ENCODE data around the gene OSBPL1A.

The OSBPL1A gene
- 1.5 to 4.4 reads per million in 2 donors for total RNA-seq

DNA sequence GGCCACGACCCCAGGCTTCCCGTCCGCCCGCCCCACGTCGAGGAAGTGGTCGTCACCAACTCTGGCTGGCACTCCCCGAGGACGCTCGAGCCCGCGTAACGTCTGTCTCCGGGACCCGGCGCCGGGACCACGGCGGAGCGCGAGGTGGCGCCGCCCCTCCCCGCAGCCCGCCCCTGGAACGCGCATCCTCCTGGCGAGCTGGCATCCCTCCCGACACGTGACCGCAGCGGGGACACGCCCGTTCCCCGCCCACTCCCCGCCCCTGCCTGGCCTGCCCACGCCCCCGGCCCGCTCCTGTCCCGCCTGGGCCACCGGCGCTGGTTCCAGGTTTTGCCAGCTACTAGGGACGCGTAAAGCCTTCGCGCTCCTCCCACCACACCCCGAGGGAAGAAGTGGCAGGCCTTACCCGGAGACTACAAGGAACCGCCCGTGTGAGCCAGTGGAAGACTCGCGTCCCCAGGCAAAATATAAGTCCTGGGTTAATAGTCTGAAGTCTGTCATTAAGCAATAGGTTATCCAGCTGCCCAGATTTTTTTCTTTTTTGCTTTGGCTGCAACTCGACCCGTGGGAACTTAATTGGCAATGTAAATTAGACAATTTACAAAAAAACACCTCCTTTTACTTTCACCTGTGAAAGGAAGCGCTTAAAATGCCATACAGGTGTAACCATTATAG lies at the start of gene OSBPL1A:
Gene OSBPL1A, minus strand, starts transcription at position 131 of the 675 bp plus-strand sequence. CDS start 20,291 bp downstream, outside the sequence.
- peak; percentile 55 for DNase-seq

DNA sequence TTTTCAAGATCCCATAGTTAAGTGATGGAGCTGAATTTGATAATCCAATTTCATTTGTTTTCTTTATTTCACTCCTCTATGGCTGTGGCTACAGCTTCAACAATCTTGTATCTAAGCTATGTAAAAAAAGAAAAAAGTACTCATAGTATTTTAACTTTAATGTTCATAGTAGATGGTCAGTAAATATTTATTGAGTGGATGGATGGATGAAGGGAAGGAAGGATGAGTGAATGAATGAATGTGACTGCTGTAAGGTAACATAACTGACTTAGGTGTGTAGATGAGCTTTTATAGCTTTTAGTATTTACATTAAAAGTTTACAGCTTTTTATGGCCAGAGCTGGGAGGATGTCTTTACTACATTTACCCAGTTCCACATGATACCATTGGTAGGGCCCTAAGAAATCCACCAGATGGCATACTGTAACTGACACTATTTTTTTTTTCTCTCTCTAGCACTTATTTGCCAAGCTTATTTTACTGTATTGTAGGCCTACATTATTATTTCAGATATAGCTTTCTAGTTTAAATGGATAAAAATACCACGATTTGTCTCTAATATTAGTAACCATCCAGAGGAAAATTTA lies 49.4 kb upstream of the OSBPL1A start:
- DNase-seq = no peak

DNA sequence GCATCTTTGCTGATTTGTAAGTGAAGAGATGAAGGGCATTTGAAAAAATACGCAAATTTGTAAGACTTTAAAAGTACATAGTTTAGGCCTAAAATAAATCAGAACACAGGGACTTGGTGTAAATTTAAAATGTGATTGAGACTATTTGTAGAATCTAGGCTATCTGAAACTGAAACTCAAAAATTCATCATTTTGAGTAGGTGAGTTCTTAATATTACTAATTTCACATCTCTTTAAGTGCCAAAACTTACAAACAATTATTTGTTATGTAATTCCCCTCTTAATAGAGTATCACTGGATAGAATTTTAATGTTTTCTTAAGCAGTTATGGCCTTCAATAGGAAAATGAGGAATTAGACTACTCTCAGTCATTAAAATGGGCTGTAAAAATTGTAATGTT lies 48.8 kb upstream of the OSBPL1A start:
- no peak for DNase-seq

DNA sequence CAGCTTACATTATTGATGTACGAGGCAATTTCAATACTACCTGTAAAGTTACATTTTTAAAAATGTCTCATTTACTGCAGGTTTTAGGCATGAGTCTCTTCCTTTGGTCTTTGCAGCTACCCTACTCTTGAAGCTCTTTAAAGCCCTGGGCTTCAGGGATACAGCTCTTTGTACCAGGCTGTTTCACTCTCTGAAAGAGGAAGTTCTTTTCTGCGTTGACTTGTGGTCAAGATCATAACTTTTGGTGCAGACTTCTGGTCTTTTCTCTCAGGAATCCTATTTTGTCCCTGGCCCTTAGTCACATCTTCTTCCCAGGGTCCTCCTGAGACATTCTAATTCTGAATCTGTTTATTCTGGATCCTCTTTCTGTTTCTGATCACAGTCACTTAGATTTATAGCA lies 46.2 kb upstream of the OSBPL1A start:
- no peak for DNase-seq

DNA sequence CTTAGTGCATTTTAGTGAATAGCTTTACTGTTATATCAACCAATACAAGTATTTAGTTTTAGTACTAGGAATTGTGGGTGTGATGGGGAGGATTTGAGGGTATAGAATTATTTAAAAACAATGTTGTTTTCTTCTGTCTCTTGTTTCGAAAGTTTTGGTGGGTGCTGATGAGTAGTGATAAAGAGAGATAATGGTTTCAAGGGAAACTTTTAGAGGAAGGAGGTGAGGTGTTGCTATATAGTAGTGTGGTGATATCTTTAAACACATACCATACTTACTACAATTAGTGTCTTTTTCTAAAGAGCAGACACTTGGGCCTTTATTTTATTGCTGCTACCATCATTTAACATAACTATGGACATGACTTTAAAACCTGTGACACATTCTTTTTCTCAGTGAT lies 39.3 kb upstream of the OSBPL1A start:
- DNase-seq = no peak

DNA sequence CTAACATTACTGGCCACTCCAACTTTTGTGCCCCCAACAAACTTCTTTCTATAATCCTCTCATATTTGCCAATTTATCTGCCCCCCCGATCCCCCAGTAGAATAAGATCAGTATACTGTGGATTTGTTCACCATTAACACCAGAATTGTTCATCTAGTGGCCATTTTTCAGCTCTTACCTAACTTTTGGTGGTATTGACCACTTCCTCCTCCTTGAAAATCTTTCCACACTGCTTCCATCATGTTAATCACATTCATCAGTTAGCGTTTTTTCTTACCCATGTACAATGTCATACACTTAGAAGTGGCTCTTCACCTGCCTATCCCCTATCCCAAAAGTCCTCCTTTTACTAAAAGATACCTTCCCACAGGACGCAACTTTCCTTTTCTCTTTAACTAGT lies 35.0 kb upstream of the OSBPL1A start:
- no peak for DNase-seq

DNA sequence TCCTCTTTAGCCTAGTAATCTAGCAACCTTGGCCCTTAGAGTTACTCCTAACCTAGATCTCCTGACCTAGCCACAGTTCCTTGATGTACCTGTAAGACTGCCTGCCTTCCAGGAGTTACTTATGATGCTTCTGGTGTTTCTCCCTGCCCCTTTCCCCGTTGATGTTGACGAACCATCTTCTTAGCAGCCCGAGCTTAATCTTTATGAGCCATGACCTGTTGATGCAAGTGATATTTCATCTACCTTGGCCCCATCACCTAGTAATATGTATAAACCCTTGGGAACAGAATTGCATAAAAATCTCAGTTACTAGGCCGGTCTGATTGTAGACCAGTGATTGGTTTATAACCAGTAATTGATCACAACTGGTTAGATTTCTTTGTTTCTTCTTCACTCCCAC lies 31.6 kb upstream of the OSBPL1A start:
- DNase-seq = no peak

DNA sequence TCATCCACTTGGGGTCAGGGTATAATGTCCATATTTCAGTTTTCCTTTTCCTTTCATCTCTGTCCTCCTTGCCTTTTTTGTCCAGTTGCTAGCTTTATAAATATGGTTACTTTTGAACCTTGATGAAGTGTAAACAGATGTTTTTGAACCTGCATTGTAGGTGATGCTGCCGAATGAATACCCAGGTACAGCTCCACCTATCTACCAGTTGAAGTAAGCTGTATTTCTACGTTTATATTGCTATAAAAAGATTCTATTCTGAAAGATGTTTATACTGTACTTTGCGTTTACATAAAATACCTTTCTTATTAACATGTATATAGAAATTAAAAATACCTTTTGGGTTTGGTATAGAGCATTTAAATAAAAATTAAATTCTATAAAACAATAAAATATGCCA lies 31.1 kb upstream of the OSBPL1A start:
- DNase-seq = no peak

DNA sequence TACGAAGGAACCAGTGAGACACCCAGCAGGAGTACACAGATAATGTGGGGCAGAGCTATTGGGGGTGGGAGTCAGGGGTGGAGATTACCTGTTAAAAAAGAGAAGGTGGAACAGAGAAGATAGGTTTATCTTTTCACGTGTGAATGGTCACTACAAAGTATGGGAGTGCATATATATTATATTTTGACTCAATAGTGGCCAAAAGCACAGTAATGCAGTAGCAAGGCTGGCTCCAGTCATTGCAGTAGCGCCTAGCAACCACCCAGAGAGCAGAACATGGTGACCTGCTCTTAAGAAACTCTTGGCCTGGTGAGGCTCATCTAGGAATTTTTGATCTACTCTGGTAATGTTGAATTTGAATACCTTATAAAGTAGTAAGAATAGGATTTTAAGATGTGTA lies 29.9 kb upstream of the OSBPL1A start:
- no peak for DNase-seq

DNA sequence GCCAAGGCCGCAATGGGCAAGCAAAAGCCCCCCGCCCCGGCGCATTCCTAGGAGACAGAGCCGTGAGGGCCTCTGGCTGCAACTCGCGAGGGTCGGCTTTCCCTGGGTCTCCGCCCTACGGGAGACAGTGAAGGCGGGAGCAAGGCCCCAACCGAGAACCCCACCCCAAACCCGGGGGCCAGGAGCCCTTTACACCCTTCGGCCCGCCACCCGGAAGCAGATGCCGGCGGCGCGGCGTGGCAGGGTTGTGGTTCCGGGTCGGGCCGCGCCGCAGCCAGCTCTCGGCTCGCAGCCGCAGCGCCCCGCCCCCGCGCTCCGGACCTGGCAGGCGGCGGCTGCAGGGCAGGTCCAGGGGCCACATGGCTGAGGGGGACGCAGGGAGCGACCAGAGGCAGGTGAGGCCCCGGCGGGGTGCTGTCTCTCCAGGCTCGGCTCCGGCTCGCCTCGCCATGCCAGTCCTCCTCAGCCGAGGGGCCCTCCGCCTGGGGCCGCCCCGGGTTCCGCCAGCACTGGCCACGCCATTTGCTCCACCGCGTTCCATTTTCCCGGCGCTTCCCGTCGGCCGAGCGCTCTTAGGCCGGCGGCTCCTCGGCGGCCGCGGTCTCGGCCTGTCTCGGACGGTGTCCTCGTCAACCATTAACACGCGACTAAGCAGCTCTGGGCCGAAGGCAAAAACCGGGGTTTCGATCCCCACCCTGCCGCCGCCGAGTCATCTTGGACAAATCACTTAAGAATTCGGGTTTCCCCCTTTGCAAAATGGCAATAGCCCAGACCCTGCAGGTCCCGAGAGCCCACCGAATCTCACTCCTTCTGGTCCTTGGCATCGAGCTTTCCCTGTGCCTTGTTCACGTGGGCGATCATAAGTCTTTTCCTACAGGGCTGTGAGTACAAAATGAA lies 29.0 kb upstream of the OSBPL1A start, which contains the start of gene IMPACT:
Gene IMPACT, plus strand, starts transcription at position 273 of the 897 bp plus-strand sequence. Its CDS starts 87 bp downstream, at position 360.
- DNase-seq = peak; percentile 47

DNA sequence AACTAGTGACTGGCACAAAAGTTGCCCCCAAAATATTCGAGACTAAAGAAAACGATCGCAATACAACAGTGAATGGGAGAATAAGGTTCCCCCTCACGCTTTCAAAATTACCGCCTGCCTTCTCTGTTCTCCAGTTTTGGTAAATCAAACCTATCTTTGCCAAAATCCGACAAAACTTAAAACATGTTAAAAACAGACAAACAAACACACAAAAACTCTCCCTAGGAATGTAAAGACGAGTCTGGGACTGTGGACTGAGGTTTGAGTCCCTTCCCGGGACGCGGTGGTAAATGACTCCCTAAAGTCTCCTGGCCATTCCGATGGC lies 28.4 kb upstream of the OSBPL1A start:
- no peak for DNase-seq

DNA sequence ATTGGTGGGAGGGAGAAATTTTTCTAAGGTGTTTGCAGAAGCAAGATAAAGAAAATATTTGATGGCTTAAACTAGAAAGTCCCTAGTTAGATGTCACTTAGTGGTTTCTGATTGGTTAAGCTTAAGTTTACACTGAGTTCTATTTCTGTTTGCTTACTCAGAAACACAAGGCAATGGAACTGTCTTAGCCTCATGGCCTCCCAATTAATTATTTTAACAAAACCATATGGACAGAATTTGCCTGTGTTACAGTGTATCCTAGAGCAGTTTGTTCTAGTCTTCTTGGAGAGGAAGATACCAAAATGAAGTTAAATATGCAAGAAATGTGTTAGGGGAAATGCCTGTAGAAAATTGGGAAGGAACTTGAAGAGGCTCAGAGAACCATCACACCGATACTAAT lies 24.2 kb upstream of the OSBPL1A start:
- DNase-seq = no peak

DNA sequence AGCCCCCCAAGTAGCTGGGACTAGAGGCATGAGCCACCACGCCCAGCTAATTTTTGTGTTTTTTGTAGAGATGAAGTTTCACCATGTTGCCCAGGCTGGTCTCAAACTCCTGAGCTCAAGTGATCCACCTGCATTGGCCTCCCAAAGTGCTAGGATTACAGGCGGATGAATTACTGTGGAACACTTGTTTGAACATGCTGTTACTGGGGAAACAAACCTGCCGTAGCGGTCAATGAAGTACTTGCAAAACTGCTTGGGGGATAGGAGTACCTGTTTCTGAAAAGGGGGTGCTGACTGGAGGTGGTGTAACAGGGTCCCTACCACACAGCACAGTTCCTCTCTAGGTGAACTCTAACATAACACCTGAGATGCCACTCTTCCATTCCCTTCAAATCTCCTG lies 22.9 kb upstream of the OSBPL1A start:
- DNase-seq = no peak

DNA sequence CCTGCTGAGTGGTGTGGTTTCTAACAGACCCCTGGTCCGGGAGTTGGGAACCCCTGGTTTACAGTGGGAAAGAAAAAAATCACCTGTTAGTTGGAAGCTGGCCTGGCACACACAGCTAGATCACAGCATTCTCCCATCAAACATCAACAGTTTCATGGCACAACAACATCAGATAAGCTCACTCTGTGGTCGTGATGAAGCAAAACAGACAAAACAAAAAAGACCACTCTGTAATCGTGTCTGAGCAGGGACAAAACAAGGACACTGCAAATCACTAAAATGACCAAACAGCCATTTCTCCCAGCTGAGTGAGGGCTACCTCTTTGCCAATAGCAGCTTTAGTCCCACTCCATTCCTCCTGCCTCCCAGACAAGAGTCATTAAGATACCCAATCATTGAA lies 19.9 kb upstream of the OSBPL1A start:
- no peak for DNase-seq

DNA sequence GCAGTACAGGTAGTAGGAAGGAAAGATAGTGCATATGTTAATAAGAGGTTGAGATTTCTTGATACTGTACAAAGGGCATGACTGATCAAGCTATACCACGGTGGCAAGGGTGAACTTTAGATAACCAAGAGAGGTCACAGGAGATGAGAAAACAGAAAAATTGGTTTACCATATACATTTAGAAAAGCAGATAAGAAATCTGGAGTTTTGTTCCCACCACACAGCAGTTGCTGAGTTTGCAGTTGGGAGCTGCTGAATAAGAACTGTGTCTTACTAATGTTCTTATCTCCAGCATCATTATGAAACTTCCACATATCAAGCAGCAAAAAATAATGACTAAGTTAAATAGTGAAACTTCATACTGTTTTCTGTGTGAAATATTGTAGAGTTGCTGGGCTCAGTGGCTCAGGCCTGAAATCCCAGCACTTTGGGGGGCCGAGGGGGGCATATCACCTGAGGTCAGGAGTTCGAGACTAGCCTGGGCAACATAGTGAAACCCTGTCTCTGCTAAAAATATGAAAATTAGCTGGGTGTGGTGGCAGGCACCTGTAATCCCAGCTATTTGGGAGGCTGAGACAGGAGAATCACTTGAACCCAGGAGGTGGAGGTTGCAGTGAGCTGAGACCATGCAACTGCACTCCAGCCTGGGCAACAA lies 16.9 kb upstream of the OSBPL1A start:
- DNase-seq = no peak

DNA sequence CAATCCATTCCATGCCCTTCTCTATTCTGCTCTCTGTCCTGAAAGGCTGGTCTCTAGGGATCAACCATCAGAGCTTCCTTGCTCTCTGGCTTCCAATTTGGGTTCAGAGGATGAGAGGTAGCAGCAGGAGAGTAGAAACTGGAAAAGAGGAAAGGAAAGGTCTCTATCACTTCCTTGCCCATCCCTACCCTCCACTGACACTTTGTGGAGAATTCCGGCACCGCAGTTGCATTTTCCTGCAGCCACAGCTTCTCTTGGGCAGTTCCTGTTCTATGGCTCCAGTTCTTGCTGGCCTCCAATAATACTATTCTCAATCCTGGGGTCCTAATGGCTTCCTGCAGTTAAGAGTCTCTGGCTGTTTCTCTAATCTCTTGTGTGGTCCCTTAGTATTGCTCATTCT lies 15.5 kb upstream of the OSBPL1A start:
- DNase-seq = no peak

DNA sequence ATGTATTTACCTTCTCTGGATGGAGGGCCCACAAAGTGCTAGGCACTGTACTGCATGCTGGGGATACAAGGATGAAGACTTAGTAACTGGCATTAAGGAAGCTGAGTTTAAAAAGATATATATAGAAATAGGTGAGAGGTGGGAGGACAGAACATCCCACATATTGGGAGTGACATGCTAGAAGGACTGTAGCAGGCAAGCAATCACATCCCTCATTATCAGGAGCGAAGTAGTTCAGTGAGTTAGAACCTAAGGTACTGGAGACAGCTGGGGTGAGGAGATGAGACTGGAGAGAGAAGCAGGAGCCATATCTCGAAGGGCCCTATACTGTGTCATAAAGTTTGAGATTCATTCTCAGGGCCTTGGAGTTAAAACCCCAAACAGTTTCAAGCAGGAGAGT lies 10.9 kb upstream of the OSBPL1A start:
- DNase-seq = no peak

DNA sequence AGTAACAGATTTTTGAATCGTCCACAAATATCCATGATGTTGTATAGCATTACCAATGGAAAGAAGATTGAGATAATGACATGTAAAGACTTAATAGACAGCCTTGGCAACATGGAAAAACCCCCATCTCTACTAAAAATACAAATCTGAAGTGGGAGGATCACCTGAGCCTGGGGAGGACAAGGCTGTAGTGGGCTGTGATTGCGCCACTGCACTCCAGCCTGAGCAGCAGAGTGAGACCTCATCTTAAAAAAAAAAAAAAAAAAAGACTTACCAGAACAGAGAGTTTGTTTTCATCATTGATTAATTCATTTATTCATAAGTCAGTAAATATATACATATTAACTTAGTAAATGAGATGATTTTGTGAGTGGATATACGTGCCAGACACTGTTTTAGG lies 7.0 kb upstream of the OSBPL1A start:
- no peak for DNase-seq

DNA sequence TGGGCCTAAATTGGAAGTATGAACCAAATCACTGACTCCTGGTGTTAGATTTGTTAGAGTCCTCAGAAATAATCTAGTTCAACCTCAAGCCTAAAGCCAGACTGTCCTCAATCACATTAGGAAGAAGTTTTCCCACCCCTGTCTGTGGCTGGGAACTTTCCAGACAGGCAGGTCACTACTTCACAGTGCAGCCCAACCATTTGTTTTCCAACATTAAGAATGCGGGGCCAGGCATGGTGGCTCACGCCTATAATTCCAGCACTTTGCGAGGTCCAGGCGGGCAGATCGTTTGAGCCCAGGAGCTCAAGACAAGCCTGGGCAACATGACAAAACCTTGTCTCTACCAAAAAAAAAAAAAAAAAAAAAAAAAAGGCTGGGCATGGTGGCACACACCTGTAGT lies 5.5 kb upstream of the OSBPL1A start:
- no peak for DNase-seq

DNA sequence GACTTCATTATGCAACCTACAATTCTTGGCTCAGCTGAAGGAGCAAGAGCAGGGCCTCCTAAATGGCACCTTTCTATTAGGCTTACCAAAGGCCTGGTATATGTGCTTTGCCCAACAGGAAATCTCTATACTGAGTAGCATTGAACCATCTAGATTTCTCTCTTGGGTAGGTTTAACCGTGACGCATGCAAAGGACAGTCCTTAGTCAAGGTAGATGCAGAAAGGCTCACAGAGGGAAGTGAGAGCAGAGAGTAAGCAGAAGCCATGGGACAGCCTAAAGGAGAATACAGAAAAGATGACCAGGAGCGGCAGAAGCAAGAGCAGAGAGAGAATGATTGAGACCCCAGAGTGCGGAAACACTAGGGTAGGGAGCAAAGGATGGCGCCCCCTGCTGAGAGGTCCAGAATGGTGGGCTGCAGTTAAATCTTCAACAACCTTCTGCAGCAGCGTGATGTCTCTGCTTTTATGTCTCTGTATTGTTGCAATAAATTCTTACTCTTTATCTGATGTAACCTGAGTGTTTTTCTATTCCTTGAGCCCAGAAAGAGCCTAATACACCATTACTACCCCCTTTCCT lies 4.7 kb upstream of the OSBPL1A start:
- no peak for DNase-seq

DNA sequence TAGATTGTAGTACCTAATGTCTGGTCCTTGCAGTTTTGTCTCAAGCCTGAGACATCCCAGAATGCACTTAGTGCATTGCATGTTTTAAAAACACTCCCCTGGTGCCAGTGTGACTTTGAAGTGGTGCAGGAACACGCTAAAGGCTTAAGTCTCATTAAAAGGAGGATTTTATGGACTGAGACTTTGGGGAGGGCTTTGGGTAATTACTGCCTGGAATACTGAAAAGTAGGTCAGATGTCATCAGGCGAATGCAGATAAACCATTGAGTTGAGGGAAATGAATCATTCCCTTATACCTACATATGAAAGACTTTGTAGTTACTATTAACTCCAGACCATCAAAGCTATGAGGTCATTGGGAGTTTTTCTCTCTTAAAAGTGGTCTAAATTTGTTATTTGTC lies 3.0 kb upstream of the OSBPL1A start:
- DNase-seq = no peak

DNA sequence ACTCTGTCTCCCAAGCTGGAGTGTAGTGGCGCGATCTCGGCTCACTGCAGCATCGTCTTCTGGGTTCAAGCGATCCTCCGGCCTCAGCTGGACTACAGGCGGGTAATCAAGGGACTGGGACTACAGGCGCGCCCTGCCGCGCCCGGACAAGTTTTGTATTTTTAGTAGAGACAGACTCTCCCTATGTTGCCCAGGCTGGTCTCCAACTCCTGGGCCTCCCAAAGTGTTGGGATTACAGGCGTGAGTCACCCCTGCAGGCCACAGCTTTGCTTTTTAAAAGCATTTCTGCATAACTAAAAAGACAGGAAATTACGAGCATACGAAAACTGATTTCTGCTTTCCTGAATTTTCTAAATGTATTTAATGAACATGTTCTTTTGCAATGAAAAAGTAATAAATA lies 916 bp upstream of the OSBPL1A start:
- no peak for DNase-seq

DNA sequence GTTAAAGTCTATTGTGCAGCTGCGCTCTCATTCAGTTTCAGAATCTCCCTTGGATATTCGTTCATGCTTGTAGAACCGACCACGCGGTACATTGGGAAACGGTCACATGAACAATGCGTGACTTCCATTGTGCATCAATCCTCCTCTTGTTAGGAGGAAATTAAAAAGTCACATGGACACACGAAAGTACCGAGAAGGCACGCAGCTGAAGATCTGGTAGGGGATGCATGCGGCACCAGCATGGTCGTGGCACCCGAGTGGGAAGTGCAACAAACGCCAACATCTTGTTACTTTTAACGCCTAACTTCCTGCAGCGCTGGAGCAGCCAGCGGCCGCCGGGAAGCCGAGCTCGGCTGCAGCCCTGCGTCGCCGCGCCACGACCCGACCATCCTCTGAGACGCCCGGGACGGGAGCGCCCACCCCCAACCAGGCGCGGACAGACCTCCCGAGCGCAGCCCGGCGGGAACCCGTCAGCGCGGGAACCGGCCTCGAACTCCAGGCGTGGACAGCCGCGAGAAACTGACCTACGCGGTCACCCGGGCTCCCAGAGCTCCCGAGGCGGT lies 412 bp downstream of the OSBPL1A start:
- no peak for DNase-seq

Data from activated gamma-delta T cell (primary cell).